Measurements from ENCODE around the gene DOCK2.

DNA sequence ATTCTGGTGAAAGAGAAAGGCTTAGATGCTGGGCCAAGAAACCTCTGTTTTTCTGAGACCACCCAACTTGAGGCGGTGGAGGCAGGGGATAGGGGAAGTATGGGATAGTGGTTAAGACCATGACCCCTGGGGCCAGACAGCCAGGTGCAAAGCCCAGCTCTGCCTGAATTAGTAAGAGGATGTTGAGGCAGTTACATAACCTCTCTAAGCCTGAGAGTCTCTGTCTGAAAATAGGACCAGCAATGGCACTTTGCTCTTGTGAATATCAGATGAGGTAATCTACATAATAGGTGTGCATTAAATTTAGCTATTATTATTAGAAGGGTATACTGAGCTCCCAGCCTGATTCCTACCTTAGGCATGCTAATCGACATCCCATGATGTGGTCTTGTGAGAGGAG is 68.2 kb downstream of the DOCK2 start:
- TF ChIP-seq CTCF (IDR thresholded peaks at IDR 0.05) = no peak
- no peak for TF ChIP-seq POLR2A (IDR thresholded peaks at IDR 0.05)
